Tibial nerve (tissue), 3 donors: ENCODE data around the gene STIMATE.

Experiments
- CTCF ChIP-seq, 5 experiments: fragments of 200-600 bp in 3 of 5; fragments of 450-650 bp in 2 of 5; sonication (generic) in 3 of 5; IDR thresholded peaks; one replicate each; pipeline ENCODE4 v1.5.1; 2016 to 2019; ENCODE audit warnings: antibody characterized with exemption in 5 of 5, mild to moderate bottlenecking in 3 of 5, moderate library complexity in 2 of 5
- POLR2A ChIP-seq, 2 donors: fragments of 450-650 bp; IDR thresholded peaks; one replicate each; pipeline ENCODE4 v1.6.1; 2017; ENCODE audit warnings: antibody characterized with exemption in 2 of 2, mild to moderate bottlenecking in 2 of 2, moderate library complexity in 2 of 2

GRCh38 chr3:52871761-52872160 lies 25.6 kb downstream of the STIMATE start:
- TF ChIP-seq CTCF (IDR thresholded peaks at IDR 0.05), result no peak
- TF ChIP-seq POLR2A (IDR thresholded peaks at IDR 0.05), result no peak
